HTR-8/SVneo (cell line): ENCODE measurements around the gene HGD.
A peak's percentile ranks its signal among the peaks of the same experiment; 100 is the strongest.
"Not testable (repeated sequence)": the region's sequence is repeated elsewhere in the genome, so short reads cannot be mapped to it uniquely, and the experiment has no call there.

Source experiments
- DNase-seq: peaks from one replicate; pipeline ENCODE4 v3.0.0; 2011; ENCODE audit warnings: low spot score, mixed read lengths; ENCODE audit not compliant: insufficient read length
- FAIRE-seq: peaks from 2 replicates; lab custom pipeline; 2011; peaks lifted over from hg19 to GRCh38; lab: Jason Lieb, UNC

The HGD gene

GRCh38 chr3:120642368-120642948, 39.6 kb downstream of the HGD start:
- no peak for DNase-seq
- no peak for FAIRE-seq

DNA sequence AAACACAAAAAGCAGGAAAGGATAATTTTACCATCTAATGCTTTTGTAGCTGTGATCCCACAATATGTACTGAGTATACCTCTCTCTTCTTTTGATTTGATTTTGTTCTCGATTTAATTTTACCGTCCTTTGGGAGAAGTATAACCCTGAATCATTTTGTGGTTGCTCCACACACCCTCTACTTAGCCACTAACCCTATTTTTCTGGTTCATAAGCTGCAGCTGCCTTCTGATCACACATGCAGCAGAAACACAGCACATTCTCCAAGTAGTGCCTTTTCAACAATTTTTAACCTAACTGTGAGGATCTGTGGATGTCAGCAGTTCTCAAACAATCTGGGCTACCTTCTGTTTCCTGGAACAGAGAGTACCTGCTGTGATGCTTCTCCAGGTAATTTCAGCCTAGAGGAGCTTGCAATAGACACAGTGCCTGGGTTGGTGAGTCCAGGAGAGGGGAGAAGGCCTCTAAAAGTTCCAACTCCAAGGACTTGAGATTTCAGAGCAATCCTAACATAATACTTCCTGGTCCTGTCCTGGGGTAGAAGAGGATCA, 40.3 kb downstream of the HGD start:
- FAIRE-seq (no peak), DNase-seq (no peak)

GRCh38 chr3:120640231-120640630, 41.8 kb downstream of the HGD start:
- FAIRE-seq (no peak), DNase-seq (no peak)

- not testable (repeated sequence) for DNase-seq, FAIRE-seq
These were observed 43.2 kb downstream of the HGD start for GRCh38 chr3:120638820-120639219.

DNA sequence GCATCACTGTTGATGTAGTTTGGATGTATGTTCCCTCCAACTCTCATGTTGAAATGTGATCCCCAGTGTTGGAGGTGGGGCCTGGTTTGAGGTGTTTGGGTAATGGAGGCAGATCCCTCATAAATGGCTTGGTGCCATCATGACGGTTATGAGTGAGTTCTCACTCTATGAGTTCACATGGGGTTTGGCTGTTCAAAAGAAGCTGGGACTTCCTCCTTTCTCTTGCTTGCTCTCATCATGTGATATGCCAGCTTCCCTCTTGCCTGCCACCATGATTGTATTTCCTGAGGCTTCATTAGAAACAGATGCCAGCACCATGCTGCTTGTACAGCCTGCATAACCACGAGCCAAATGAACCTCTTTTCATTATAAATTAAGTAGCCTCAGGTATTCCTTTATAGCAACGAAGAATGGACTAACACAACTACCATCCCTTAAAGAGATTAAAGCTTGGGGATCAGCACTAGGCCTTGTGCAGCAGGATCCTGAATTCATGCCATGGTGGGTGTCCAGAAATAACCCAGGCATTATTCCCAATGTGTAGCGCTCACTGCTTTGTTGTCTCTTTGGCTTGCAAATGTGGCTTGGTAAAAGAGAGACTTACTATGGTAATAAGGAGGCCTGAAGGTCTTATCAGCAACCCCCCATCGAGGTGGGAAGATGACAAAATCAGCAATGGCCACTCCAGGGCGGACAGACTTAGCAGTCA, 44.0 kb downstream of the HGD start:
- DNase-seq, result no peak
- FAIRE-seq, result no peak

GRCh38 chr3:120636795-120637401, 45.1 kb downstream of the HGD start:
- no peak for DNase-seq
- no peak for FAIRE-seq

- DNase-seq (no peak), FAIRE-seq (no peak)
These were observed 47.5 kb downstream of the HGD start for GRCh38 chr3:120634539-120634938.

DNA sequence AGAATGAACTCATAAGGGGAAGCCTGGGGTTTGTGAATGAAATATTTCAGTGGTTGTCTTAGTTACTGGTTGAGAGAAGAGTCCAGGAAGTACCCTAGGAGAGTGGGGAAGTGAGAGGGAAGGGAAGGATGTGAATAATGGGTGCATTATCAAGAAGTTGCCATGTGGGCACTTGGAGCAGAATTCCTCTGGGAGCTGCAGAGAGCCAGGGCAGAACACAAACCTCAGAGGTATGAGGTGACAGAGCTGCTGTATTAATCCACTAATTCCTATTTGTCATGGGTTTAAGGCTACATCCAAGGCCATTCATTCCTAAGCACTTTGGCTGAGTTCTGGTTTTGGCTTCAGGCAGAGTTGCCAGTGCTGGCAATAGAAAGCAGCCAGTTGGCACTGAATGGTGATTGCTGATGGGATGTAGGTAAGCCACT, 56.9 kb downstream of the HGD start:
- DNase-seq (no peak), FAIRE-seq (no peak)

- FAIRE-seq, result no peak
These were observed 58.3 kb downstream of the HGD start for GRCh38 chr3:120623727-120624093.

DNA sequence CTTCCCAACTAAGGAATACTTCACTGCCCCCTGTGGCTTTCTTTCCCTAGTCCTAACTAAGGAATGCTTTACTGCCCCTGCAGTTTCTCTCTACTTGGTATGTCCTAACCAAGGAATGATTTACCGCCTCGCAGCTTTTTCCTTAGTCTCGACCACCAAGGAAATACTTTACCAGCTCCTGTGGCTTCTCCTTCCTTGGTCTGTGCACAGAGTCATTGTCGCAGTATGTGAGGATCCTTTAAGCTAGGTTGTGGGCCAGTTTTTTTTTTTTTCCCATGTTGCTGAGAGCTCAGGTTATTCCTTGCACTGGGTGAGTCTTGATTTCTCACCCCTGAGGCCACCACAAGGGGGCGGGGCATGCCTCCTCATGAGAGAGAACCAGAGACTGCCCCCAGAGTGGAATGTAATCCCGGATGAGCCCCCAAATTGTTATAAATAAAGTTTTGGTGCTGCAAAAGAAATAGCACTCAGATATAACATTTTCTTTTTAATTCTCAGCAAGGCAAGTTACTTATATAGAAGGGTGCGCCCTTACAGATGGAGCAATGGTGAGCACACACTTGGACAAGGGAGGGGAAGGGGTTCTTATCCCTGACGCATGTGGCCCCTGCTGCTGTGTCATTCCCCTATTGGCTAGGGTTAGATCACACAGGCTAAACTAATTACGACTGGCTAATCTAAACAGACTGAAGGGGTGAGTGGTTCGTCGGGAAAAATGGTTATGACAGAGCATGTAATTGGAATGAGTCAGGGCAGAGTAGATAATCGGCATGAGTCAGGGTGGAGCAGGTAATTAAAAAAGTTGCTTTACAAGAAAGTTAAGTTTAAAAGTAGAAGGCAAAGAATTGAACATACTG, 58.9 kb downstream of the HGD start:
- DNase-seq (no peak), FAIRE-seq (no peak)

More at GRCh38 chr3:120623727-120624093, 58.3 kb downstream of the HGD start:
- DNase-seq, result no peak

DNA sequence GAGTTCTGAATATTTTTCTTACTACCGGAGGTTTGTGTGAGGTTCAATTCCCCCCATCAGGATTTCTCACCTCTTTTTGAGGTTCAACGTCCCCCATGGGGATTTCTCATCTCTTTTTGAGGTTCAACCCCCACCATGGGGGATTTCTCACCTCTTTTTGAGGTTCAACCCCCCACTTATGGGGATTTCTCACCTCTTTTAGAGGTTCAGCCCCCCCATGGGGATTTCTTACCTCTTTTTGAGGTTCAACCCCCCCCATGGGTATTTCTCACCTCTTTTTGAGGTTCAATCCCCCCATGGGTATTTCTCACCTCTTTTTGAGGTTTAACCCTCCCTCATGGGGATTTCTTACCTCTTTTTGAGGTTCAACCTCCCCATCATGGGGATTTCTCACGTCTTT, 59.6 kb downstream of the HGD start:
- FAIRE-seq, result no peak
- DNase-seq, result no peak

DNA sequence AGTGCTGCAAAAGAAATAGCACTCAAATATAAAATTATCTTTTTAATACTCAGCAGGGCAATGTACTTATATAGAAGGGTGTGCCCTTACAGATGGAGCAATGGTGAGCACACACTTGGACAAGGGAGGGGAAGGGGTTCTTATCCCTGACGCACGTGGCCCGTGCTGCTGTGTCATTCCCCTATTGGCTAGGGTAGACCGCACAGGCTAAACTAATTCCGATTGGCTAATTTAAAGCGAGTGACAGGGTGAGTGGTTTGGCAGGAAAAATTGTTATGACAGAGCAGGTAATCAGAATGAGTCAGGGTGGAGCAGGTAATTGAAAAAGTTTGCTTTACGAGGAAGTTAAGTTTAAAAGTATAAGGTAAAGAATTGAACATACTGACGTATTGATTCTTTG, 65.3 kb downstream of the HGD start:
- FAIRE-seq, DNase-seq: not testable (repeated sequence)

DNA sequence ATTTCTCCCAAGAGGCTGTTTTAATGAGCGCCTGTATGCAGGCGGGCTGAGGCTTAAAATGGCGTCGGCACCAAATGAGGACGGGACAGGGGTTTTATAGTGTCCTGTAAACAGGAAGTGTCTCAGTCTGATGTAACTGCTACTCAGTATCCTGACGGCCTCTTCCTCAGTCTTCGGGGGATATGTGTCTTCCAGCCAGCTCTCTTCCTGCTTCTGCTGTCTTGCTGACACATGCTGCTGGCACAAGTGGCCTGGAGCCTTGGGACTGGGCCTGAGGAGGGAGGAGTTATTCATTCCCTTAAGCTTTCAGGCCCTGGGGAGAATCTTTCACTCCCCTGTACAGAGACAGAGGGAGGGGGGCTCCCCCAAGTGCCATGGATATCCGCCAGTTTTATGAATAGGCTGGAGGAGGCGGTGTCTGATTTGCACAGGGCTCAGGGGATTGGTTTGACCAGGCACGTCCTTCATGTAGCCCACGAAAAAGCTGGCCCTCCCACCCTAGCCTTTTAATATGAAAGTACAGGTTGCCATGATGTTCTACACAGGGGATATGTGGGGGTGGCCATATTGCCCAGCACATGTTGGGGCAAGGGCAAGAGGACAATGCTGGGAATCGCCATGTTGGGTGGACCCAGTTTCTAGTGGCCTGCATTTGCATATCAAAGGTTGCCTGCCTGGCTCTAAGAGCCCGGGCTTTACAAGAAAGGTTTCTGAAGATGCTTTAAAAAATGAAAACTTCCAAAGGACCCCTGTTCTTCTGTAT, 66.0 kb downstream of the HGD start:
- no peak for FAIRE-seq
- DNase-seq, result peak; percentile 7

DNA sequence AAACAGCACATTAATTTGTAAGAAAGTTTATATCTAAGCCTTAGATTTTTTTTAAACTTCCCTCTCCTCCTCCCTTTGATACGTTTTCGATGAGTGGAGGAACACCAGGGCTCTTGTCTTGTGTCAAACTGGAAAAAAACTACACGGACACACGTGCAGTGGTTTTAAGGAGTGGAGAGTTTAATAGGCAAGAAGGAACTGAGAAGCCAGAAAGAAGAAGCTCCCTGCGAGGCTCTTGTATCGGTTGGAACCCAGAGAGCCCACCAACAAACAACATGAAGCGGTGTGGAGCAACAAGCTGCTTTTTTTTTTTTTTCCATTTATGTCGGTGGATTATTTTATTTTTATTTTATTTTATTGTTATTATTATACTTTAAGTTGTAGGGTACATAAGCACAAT, 67.3 kb downstream of the HGD start:
- FAIRE-seq (no peak), DNase-seq (no peak)

DNA sequence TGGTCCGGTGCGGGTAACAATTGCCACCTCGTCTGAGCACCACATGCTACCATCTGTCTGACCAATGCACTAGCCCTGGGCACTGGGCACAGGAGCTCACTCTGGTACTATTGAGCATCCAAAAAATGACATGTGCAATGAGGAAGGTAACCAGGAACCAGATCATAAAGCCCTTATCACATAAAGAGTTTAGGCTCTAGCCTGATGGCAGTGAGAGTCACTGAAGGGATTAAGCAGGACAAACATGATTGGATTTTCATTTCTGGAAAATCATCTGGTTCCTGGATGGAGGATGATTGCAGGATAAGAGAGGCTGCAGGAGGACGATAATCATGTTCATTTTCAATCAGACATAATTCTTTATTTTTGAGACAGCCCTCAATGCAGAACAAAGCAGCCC, 73.5 kb downstream of the HGD start:
- FAIRE-seq, result no peak
- DNase-seq, result no peak

DNA sequence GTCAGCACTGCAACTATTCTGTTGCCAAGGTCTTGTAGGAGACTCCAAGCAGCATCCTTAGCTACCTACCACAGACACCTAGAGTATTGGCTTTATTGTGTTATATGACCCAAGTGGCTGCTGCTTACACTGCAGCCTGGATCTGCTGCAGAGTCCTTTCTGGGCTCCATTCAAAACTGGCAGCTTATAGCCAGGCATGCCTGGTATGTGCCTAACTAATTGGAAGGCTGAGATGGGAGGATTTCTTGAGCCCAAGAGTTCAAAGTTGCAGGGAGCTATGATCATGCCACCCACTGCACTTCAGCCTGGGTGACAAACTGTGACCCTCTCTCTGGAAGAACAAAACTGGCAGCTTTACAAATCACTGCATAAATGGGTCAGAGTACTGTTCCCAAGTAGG, 77.3 kb downstream of the HGD start:
- DNase-seq (no peak), FAIRE-seq (no peak)

DNA sequence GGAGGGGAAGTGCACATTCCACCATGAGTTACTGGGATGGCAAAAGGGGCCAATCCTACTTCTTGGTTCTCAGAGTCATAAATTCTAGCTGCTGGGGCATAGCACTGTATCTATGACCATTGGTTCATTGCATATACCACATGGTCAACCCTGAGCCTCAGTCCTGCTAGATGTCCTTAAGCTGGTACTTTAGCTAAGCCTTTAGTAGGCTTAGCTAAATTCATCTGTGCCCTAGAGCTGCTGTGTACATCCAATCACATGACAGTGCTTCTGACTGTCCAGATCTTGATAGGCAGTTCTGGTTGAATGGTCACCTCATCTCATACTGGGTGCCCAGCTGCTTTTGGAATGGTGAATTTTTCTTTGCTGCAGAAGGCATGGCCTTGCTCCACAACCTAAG, 77.7 kb downstream of the HGD start:
- DNase-seq, result no peak
- FAIRE-seq, result no peak

- no peak for DNase-seq
- FAIRE-seq, result no peak
These were observed 79.4 kb downstream of the HGD start for GRCh38 chr3:120602682-120603081.

- DNase-seq (no peak), FAIRE-seq (no peak)
These were observed 80.5 kb downstream of the HGD start for GRCh38 chr3:120601554-120601953.

DNA sequence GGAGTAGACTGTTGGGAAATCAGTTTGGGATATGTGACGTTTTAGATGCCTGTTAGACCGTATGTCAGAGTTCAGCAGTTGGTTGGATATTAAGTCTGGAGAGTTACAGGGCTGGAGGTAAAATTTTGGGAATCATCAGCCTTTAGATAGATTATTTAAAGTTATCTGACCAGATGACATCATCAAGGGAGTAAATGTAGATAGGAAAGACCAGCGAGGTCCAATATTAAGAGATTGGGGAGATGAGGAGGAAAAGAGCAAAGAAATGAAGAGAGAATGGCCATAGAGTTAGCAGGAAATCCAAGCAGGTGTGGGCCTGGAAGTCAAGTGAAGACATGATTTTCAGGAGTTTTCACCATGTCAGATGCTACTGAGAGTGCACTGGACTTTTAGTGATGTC, 82.8 kb downstream of the HGD start:
- no peak for FAIRE-seq

More for the DNA sequence above, 82.8 kb downstream of the HGD start:
- DNase-seq, result no peak
